H1 (cell line): ENCODE data around the gene CFAP157. TPM values are rescaled to one million over a fixed set of nuclear protein-coding genes. Genes with fewer than 3 reads are reported as not detected.

Source experiments
- CTCF ChIA-PET: fragments of 300-600 bp; sonication (Branson Sonifier 250); formaldehyde crosslinking; loops from one replicate; lab custom pipeline; 2021; ENCODE audit not compliant: partially characterized antibody; lab: Charles Lee
- POLR2A ChIA-PET: fragments of 300-600 bp; sonication (Branson Sonifier 250); formaldehyde crosslinking; loops from one replicate; lab custom pipeline; 2021; ENCODE audit warnings: inconsistent platforms; ENCODE audit not compliant: partially characterized antibody; lab: Charles Lee
- DNase-seq, 2 experiments: peaks; one replicate each; pipeline versions ENCODE4 v3.0.0 to v3.0.0-alpha.2; 2010 to 2022; ENCODE audit warnings: low spot score in 2 of 2, low read depth in 1 of 2, mixed read lengths in 1 of 2
- FAIRE-seq: peaks from 2 replicates; lab custom pipeline; 2011; peaks lifted over from hg19 to GRCh38; lab: Jason Lieb, UNC
- H2AFZ ChIP-seq: 2 replicates; pipeline ENCODE4 v1.8.1; 2012; ENCODE audit warnings: low read length, inconsistent platforms
- H2AK5ac ChIP-seq: 2 replicates; pipeline ENCODE4 v1.6.1; 2013; ENCODE audit warnings: low read depth, low read length
- H2BK120ac ChIP-seq: replicated peaks from 2 replicates; pipeline ENCODE3; 2013; ENCODE audit warnings: low read depth, low read length, inconsistent platforms
- H2BK12ac ChIP-seq: 2 replicates; pipeline ENCODE4 v1.6.1; 2013; ENCODE audit warnings: low read depth, low read length
- H2BK15ac ChIP-seq: 2 replicates; pipeline ENCODE4 v1.6.1; 2013; ENCODE audit warnings: low read length
- H2BK20ac ChIP-seq: 2 replicates; pipeline ENCODE4 v1.6.1; 2013; ENCODE audit warnings: low read length
- H2BK5ac ChIP-seq: 2 replicates; pipeline ENCODE4 v1.6.1; 2013; ENCODE audit warnings: low read depth, low read length
- H3K14ac ChIP-seq: 2 replicates; pipeline ENCODE4 v1.6.1; 2013; ENCODE audit warnings: inconsistent platforms; ENCODE audit not compliant: insufficient read length
- H3K18ac ChIP-seq: 2 replicates; pipeline ENCODE4 v1.6.1; 2013; ENCODE audit warnings: low read length; ENCODE audit errors: extremely low read depth
- H3K23ac ChIP-seq: 2 replicates; pipeline ENCODE4 v1.6.1; 2013; ENCODE audit warnings: inconsistent platforms; ENCODE audit not compliant: insufficient read length
- H3K23me2 ChIP-seq: 2 replicates; pipeline ENCODE4 v1.6.1; 2013; ENCODE audit warnings: low read depth, low read length
- H3K27ac ChIP-seq: 2 replicates; pipeline ENCODE4 v1.6.1; 2011; ENCODE audit warnings: low read depth, low read length, inconsistent platforms
- H3K27me3 ChIP-seq, 4 experiments: replicated peaks in 1 of 4; 1 replicate in 1 of 4; 2 replicates in 3 of 4; pipeline versions ENCODE4 v1.6.1 to v1.8.1; 2011 to 2013; ENCODE audit warnings: low read length in 3 of 4, mild to moderate bottlenecking in 3 of 4, inconsistent platforms in 2 of 4, mixed read lengths in 2 of 4, moderate library complexity in 1 of 4; ENCODE audit not compliant: control insufficient read depth in 3 of 4, insufficient read depth in 3 of 4; ENCODE audit errors: extremely low read depth in 1 of 4
- H3K36me3 ChIP-seq, 4 experiments: 2 replicates each; pipeline versions ENCODE4 v1.6.1 to v1.8.1; 2011 to 2013; ENCODE audit warnings: mild to moderate bottlenecking in 4 of 4, low read length in 3 of 4, moderate library complexity in 2 of 4, control low read depth in 1 of 4, inconsistent platforms in 1 of 4; ENCODE audit not compliant: insufficient read depth in 4 of 4, control insufficient read depth in 2 of 4
- H3K4ac ChIP-seq: replicated peaks from 2 replicates; pipeline ENCODE3; 2013; ENCODE audit warnings: low read length, low read depth, mixed read lengths, inconsistent platforms; ENCODE audit not compliant: insufficient read length
- H3K4me1 ChIP-seq, 4 experiments: replicated peaks in 1 of 4; 1 replicate in 1 of 4; 2 replicates in 3 of 4; pipeline versions ENCODE4 v1.6.1 to v1.8.1; 2011 to 2013; ENCODE audit warnings: low read length in 3 of 4, inconsistent platforms in 2 of 4, mixed read lengths in 1 of 4; ENCODE audit not compliant: insufficient read depth in 4 of 4, control insufficient read depth in 3 of 4
- H3K4me2 ChIP-seq, 2 experiments: 2 replicates each; pipeline versions ENCODE4 v1.6.1 to v1.8.1; 2011 to 2013; ENCODE audit warnings: low read depth in 2 of 2, low read length in 2 of 2, control low read depth in 1 of 2, inconsistent platforms in 1 of 2, mild to moderate bottlenecking in 1 of 2; ENCODE audit not compliant: insufficient read depth in 1 of 2
- H3K4me3 ChIP-seq, 4 experiments: fragments of 200-600, 300-600 bp in 1 of 4; sonication (generic), shearing (Covaris generic), sonication (Bioruptor Twin) in 1 of 4; 2 replicates each; pipeline versions ENCODE4 v1.5.1 to v1.8.1; 2011 to 2016; ENCODE audit warnings: low read length in 4 of 4, low read depth in 3 of 4, control low read depth in 2 of 4, inconsistent platforms in 2 of 4, mild to moderate bottlenecking in 2 of 4, mixed read lengths in 1 of 4, moderate library complexity in 1 of 4; ENCODE audit not compliant: insufficient read depth in 2 of 4; ENCODE audit errors: extremely low read depth in 1 of 4
- H3K56ac ChIP-seq: replicated peaks from 2 replicates; pipeline ENCODE3; 2013; ENCODE audit warnings: low read depth, mild to moderate bottlenecking, mixed read lengths, low read length, inconsistent platforms; ENCODE audit not compliant: insufficient read length
- H3K79me1 ChIP-seq: 2 replicates; pipeline ENCODE4 v1.6.1; 2013; ENCODE audit warnings: low read depth, low read length, control low read depth
- H3K79me2 ChIP-seq, 2 experiments: 2 replicates each; pipeline versions ENCODE4 v1.6.1 to v1.8.1; 2012 to 2013; ENCODE audit warnings: low read length in 2 of 2, mild to moderate bottlenecking in 2 of 2, inconsistent platforms in 1 of 2; ENCODE audit not compliant: insufficient read depth in 2 of 2, control insufficient read depth in 1 of 2
- H3K9ac ChIP-seq, 4 experiments: replicated peaks in 1 of 4; 1 replicate in 1 of 4; 2 replicates in 3 of 4; pipeline versions ENCODE4 v1.6.1 to v1.8.1; 2011 to 2013; ENCODE audit warnings: low read depth in 3 of 4, low read length in 3 of 4, control low read depth in 2 of 4, mild to moderate bottlenecking in 2 of 4, moderate library complexity in 2 of 4, inconsistent platforms in 1 of 4; ENCODE audit errors: extremely low read depth in 1 of 4
- H3K9me3 ChIP-seq, 2 experiments: 2 replicates each; pipeline versions ENCODE4 v1.6.1 to v1.8.1; 2012 to 2013; ENCODE audit warnings: mild to moderate bottlenecking in 2 of 2, moderate library complexity in 2 of 2, control low read depth in 1 of 2, inconsistent platforms in 1 of 2, low read depth in 1 of 2, low read length in 1 of 2, mixed read lengths in 1 of 2; ENCODE audit not compliant: insufficient read depth in 2 of 2
- H4K20me1 ChIP-seq, 2 experiments: replicated peaks in 1 of 2; 2 replicates each; pipeline versions ENCODE3 to v1.8.1; 2011 to 2013; ENCODE audit warnings: inconsistent platforms in 2 of 2, low read length in 2 of 2, mild to moderate bottlenecking in 1 of 2; ENCODE audit not compliant: insufficient read depth in 2 of 2, control insufficient read depth in 1 of 2
- H4K5ac ChIP-seq: 2 replicates; pipeline ENCODE4 v1.6.1; 2013; ENCODE audit warnings: low read length, low read depth, mixed read lengths, inconsistent platforms; ENCODE audit not compliant: insufficient read length
- H4K8ac ChIP-seq: 2 replicates; pipeline ENCODE4 v1.8.0; 2013; ENCODE audit warnings: mild to moderate bottlenecking, moderate library complexity, low read length, inconsistent platforms; ENCODE audit not compliant: insufficient read depth; ENCODE audit errors: extremely low read depth
- H4K91ac ChIP-seq: replicated peaks from 2 replicates; pipeline ENCODE3; 2013; ENCODE audit warnings: low read length, mixed read lengths, inconsistent platforms; ENCODE audit not compliant: insufficient read length
- POLR2A ChIP-seq, 2 experiments: IDR thresholded peaks; 1 replicate in 1 of 2; 2 replicates in 1 of 2; pipeline ENCODE4 v1.6.1; 2011; ENCODE audit warnings: low read depth in 2 of 2, low read length in 2 of 2, mild to moderate bottlenecking in 2 of 2; ENCODE audit errors: control extremely low read depth in 1 of 2
- ZNF274 ChIP-seq: IDR thresholded peaks from 2 replicates; pipeline ENCODE4 v1.7.0; 2012; ENCODE audit warnings: low read length, borderline replicate concordance; ENCODE audit errors: extremely low read depth
- WGBS, 2 experiments: shearing (Covaris generic) in 1 of 2; methylation state at CpG; one replicate each; pipeline versions ENCODE4 v1.1.6 to v1.1.7; 2013 to 2015; ENCODE audit warnings: low lambda C conversion rate in 2 of 2, mixed read lengths in 2 of 2, inconsistent platforms in 1 of 2, low coverage in 1 of 2, missing lambda C conversion rate in 1 of 2; ENCODE audit not compliant: insufficient replicate concordance in 2 of 2, insufficient coverage in 1 of 2, insufficient read length in 1 of 2; ENCODE audit errors: extremely low coverage in 1 of 2, missing lambda C conversion rate in 1 of 2; 5-methylcytosine and 5-hydroxymethylcytosine counted together
- polyA plus RNA-seq, 7 experiments: library from polyadenylated mRNA; depleted of rRNA in 3 of 7; stranded (reverse) in 5 of 7; unstranded in 2 of 7; fragments of >200 nt in 5 of 7; fragments of 200-250 nt in 2 of 7; gene quantifications; 1 replicate in 5 of 7; 2 replicates in 1 of 7; 4 replicates in 1 of 7; pipeline versions ENCODE4 v1.2.1 to v1.2.3, GENCODE V29; 2011 to 2013; ENCODE audit warnings: missing spikeins in 2 of 7, mixed read lengths in 2 of 7
- total RNA-seq: library from RNA; stranded (reverse); fragmentation: NEBNext Ultra II Directional; extraction: Animal tissue kit (Norgen Biotek cat#: 25700); gene quantifications from 2 replicates; pipeline ENCODE4 v1.2.1, GENCODE V29; 2021

The CFAP157 gene
- total and polyA plus RNA-seq, 2 of the 8 experiments (the other 6 are each of a cell fraction or from before 2014, with no cell fraction given): not detected

- no peak overlapping the region for H3K9ac ChIP-seq
- H3K4me2 ChIP-seq: no peak overlapping the region
- H3K4ac ChIP-seq: no peak overlapping the region
- H2BK5ac ChIP-seq: no peak overlapping the region
- H3K4me3 ChIP-seq: no peak overlapping the region
- ChIA-PET CTCF (interaction anchor here (1.1 to 2.0 kb wide), 3 partner anchors 10 to 105 kb away, joined by 3 to 5 read pairs (median 3); no protein-coding TSS in a partner anchor), POLR2A (interaction anchor here (1.0 kb wide), 1 partner anchor 29 kb away, joined by 3 read pairs; no protein-coding TSS in a partner anchor)
- H4K91ac ChIP-seq: no peak overlapping the region
- no peaks in the 10 kb centered on the region for H3K79me1 ChIP-seq
- H3K18ac ChIP-seq: no peak overlapping the region
- H4K5ac ChIP-seq: no peak overlapping the region
- H2AK5ac ChIP-seq: no peak overlapping the region
- no peak overlapping the region for H2BK20ac ChIP-seq
- H3K14ac ChIP-seq: no peak overlapping the region
- H3K36me3 ChIP-seq: no peaks in the 10 kb centered on the region; a peak in 1 of 8 replicates
- H3K27ac ChIP-seq: no peak overlapping the region
- no peaks in the 10 kb centered on the region for H4K20me1 ChIP-seq
- 90% methylated on average over 9 of the region's 9 CpGs; no CpG with 5 or more reads in 1 of the 2 experiments for WGBS, 2 experiments
- no peak overlapping the region for H3K56ac ChIP-seq
- 0 out of 2 replicates have a peak, but pooled peaks cover 1% of the 10 kb centered on the region for H3K23me2 ChIP-seq
- H3K79me2 ChIP-seq: no peaks in the 10 kb centered on the region
- no peak overlapping the region for H2BK15ac ChIP-seq
- no peak overlapping the region for H3K23ac ChIP-seq
- H3K4me1 ChIP-seq: no peaks in the 10 kb centered on the region
- no peak for FAIRE-seq
- no peak for DNase-seq
- no peak overlapping the region for H4K8ac ChIP-seq
- H2BK120ac ChIP-seq: no peak overlapping the region
- H3K9me3 ChIP-seq: no peaks in the 10 kb centered on the region
- no peak overlapping the region for H2AFZ ChIP-seq
- no peak overlapping the region for H2BK12ac ChIP-seq
- no peaks in the 10 kb centered on the region for H3K27me3 ChIP-seq
- no peak for TF ChIP-seq ZNF274
- TF ChIP-seq POLR2A (IDR thresholded peaks at IDR 0.05; ENCODE audit: control extremely low read depth in 1 of 2, low read depth in 2 of 2, low read length in 2 of 2): no peak
Observed at GRCh38 chr9:127694890-127695720, 11.7 kb upstream of the CFAP157 start.
